Measurements from ENCODE around the gene CEP128.

Gene CEP128

GRCh38 chr14:80493620-80494019, 447.9 kb downstream of the CEP128 start:
- DNase-seq (ENCODE audit: low read depth in 2 of 2, low spot score in 1 of 2), result no peak

- DNase-seq (ENCODE audit: low read depth in 2 of 2, low spot score in 1 of 2), result no peak
These were observed 449.9 kb downstream of the CEP128 start for GRCh38 chr14:80491650-80492049.

- DNase-seq (ENCODE audit: low read depth in 2 of 2, low spot score in 1 of 2), result no peak
These were observed 450.4 kb downstream of the CEP128 start for GRCh38 chr14:80491131-80491530.

- DNase-seq (ENCODE audit: low read depth in 2 of 2, low spot score in 1 of 2), result no peak
These were observed 452.0 kb downstream of the CEP128 start for GRCh38 chr14:80489513-80489912.

- DNase-seq (ENCODE audit: low read depth in 2 of 2, low spot score in 1 of 2), result no peak
These were observed 455.8 kb downstream of the CEP128 start for GRCh38 chr14:80485764-80486163.

GRCh38 chr14:80483331-80483730, 458.2 kb downstream of the CEP128 start:
- DNase-seq (ENCODE audit: low read depth in 2 of 2, low spot score in 1 of 2), result no peak

- no peak for DNase-seq (ENCODE audit: low read depth in 2 of 2, low spot score in 1 of 2)
These were observed 464.0 kb downstream of the CEP128 start for GRCh38 chr14:80477388-80478160.

GRCh38 chr14:80475074-80475473, 466.5 kb downstream of the CEP128 start:
- DNase-seq (ENCODE audit: low read depth in 2 of 2, low spot score in 1 of 2), result no peak

- DNase-seq (ENCODE audit: low read depth in 2 of 2, low spot score in 1 of 2), result no peak
These were observed 473.0 kb downstream of the CEP128 start for GRCh38 chr14:80468331-80469122.

- DNase-seq (ENCODE audit: low read depth in 2 of 2, low spot score in 1 of 2), result no peak
These were observed 475.9 kb downstream of the CEP128 start for GRCh38 chr14:80465546-80466220.

- no peak for DNase-seq (ENCODE audit: low read depth in 2 of 2, low spot score in 1 of 2)
These were observed 476.9 kb downstream of the CEP128 start for GRCh38 chr14:80464531-80465149.

- no peak for DNase-seq (ENCODE audit: low read depth in 2 of 2, low spot score in 1 of 2)
These were observed 485.3 kb downstream of the CEP128 start for GRCh38 chr14:80456209-80456608.

- DNase-seq (ENCODE audit: low read depth in 2 of 2, low spot score in 1 of 2), result no peak
These were observed 486.5 kb downstream of the CEP128 start for GRCh38 chr14:80455031-80455430.

GRCh38 chr14:80448267-80448666, 493.3 kb downstream of the CEP128 start:
- no peak for DNase-seq (ENCODE audit: low read depth in 2 of 2, low spot score in 1 of 2)

- no peak for DNase-seq (ENCODE audit: low read depth in 2 of 2, low spot score in 1 of 2)
These were observed 494.1 kb downstream of the CEP128 start for GRCh38 chr14:80447392-80447791.
